ENCODE results near the gene ZNF385C. TPM values are rescaled to one million over a fixed set of nuclear protein-coding genes. Genes with fewer than 3 reads are reported as not detected.

The ZNF385C gene
- total RNA-seq, 1 donor from 2014 or later = 0.10 TPM

DNA sequence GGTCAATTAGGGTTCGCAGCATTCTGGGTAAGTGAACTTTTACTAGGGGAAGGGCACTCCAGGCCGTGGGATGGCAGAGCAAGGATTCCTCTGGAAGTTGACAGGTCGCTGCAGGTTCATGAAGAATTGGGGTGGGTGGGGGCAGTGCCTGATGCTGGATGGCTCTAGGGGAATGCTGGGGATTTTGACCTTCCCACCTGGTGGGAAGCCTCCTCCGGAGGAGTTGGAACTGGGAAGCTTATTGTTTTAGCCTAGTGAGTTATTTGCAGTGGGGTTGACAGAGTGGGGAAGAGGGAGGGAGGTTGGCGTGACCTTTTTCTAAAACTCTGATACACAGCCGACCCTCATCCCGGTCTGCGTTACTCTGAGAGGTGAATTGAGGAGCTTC, 47.3 kb downstream of the ZNF385C start:
- DNase-seq (ENCODE audit: low read depth) = no peak

DNA sequence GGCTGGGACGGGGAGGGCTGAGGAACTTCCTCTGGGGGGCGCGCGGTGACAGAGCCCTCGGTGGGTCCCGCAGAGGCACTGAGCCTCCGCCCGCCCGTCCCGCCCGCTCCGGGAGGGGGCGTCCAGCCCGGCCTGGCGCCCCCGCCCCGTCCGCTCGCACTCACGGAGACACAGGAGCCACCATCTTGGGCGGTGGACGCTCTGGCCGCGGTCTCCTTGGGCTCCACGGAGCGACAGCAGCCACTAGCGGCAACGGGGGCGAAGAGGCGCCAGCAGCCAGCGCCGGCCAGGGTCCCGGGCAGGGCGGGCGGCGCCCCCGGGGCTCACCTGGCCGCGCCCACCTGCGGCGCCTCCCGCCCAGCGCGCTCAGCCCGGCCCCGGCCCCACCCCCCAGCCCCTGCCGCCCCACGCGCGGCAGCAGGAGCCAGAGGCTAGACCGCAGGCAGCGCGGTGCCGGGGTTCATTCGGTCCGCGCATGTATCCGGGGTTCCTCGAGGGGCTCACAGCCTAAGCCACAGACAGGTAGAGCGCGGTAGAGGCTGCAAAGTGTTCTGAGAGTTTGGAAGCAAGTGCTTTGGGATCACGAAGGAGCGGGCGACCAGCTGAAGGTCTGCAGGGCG, 47.8 kb downstream of the ZNF385C start, which contains the start of gene C17orf113:
Gene C17orf113 (minus strand): TSS at position 209 of the 620 bp plus-strand sequence. CDS start 7,225 bp downstream, outside the sequence.
- DNase-seq (ENCODE audit: low read depth) = no peak

- peak; percentile 35 for DNase-seq (ENCODE audit: low read depth)
These were observed 48.4 kb downstream of the ZNF385C start for GRCh38 chr17:42049834-42050392.

- no peak for DNase-seq (ENCODE audit: low read depth)
These were observed 50.9 kb downstream of the ZNF385C start for GRCh38 chr17:42047343-42047742.

DNA sequence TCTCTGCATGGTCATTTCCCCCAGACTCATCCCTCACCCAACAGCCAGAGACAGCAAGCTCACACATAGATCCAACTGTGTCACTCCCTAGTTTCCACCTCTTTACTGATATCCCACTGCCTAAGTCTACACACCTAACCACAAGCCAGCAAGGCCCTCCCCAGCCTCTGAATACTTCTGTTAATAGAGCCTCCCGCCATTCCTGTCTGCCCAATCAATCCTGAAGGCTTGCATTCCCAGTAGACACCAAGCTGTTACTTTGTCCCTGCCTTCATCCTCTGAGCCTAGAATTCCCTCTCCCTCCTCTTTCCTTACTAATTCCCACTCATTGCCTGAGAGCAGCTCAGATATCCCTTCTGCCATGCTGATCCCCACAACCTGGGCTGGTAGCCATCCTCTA, 52.6 kb downstream of the ZNF385C start:
- no peak for DNase-seq (ENCODE audit: low read depth)

GRCh38 chr17:42042598-42043319, 55.5 kb downstream of the ZNF385C start:
- DNase-seq (ENCODE audit: low read depth) = no peak

- DNase-seq (ENCODE audit: low read depth) = no peak
These were observed 56.7 kb downstream of the ZNF385C start for GRCh38 chr17:42041619-42042018.

DNA sequence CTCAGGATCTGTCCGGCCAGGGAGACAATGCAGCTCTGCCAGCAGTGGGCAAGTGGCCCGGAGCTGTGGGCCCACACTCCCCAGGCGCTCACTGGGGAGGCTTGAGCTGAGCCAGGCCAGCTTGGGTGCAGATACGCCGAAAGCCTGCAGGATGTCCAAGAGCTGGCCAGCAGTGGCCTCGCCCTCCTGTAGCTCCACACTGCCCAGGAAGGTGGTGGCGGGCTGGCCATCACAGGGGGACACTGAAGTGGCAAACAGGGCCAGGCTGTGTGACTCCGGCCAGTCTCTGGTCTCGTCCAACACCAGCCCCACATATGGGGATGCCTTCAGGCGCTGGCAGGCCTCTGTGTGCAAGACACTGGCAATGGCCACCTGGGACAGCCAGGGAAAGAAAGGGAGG, 57.5 kb downstream of the ZNF385C start:
- DNase-seq (ENCODE audit: low read depth) = no peak

- DNase-seq (ENCODE audit: low read depth) = no peak
These were observed 58.2 kb downstream of the ZNF385C start for GRCh38 chr17:42039794-42040763.

- DNase-seq (ENCODE audit: low read depth) = no peak
These were observed 59.9 kb downstream of the ZNF385C start for GRCh38 chr17:42038221-42038973.

GRCh38 chr17:42034059-42034458, 64.2 kb downstream of the ZNF385C start:
- no peak for DNase-seq (ENCODE audit: low read depth)

DNA sequence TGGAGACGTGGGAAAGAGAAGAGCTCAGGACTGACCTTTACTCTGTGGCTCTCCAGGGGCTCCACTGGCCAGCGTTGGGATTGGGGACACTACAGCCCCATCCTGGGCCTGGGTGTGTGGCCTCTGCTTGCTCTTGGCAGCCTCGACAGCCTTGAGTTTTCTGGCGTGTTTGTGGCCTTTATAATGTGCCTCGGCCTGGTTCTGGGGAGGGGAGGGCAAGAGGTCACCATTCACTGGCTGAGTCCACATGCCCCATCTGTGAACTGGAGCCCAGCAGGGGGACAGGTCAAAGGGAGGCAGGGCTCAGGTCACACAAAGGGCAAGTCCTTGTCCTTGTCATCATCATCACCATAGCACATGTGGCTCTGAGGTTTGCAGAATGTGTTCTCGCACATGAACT, 66.7 kb downstream of the ZNF385C start:
- no peak for DNase-seq (ENCODE audit: low read depth)

GRCh38 chr17:42028791-42029127, 69.5 kb downstream of the ZNF385C start:
- DNase-seq (ENCODE audit: low read depth) = no peak

DNA sequence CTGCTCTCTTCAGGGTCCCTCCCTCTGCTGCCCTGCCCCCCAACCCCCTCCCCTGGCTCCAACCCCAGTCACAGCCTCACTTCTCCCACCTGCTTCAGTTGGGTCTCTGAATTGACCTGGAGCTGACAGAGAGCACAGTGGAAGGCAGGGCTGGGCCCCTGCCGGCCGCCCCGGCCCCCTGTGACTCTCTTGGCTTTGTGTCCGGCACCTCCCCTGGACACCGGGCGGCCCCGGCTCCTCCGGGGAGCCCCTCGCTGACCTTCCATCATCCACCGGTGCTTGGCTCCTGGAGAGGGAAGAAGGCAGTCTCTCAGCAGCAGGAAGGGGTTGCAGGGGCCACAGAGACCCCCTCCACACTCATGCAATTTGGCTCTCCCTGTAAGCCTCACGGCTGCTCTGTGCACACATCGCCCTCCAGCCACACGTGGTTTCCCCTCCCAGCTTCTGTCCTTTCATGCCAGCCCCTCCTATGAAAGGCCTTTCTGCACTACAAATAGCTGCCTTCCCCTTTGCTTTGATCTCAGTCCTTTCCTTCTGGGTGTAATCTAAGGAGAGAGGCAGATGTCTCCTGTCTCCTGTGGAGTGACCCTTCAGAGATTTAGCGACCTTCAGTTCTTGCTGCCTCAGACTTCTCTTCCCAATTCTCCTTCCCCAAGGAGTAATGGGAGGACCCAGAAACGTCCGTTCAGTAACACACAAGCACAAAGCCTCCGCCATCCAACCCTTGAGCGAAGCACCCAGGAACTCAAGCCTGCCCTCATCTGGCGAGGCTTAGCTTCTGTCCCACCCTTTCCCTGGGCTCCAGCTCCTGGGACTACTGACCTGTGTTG, 70.1 kb downstream of the ZNF385C start:
- DNase-seq (ENCODE audit: low read depth) = no peak

DNA sequence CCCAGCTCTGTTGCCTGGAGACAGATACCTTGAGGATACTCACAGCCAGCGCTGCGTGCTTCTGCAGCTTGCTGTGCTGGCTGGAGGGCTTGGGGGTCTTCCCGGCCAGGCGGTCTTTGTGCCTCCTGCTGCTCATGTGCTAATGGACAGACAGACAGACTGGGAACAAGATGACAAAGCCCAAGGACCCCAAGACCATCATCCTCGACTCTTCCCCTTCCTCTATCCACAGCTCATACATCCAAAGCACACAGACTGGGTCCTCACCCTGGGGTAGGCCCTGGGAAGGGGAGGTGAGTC, 70.7 kb downstream of the ZNF385C start:
- DNase-seq (ENCODE audit: low read depth) = no peak

GRCh38 chr17:42026857-42027589, 71.2 kb downstream of the ZNF385C start:
- DNase-seq (ENCODE audit: low read depth) = no peak

GRCh38 chr17:42025936-42026335, 72.3 kb downstream of the ZNF385C start:
- no peak for DNase-seq (ENCODE audit: low read depth)

DNA sequence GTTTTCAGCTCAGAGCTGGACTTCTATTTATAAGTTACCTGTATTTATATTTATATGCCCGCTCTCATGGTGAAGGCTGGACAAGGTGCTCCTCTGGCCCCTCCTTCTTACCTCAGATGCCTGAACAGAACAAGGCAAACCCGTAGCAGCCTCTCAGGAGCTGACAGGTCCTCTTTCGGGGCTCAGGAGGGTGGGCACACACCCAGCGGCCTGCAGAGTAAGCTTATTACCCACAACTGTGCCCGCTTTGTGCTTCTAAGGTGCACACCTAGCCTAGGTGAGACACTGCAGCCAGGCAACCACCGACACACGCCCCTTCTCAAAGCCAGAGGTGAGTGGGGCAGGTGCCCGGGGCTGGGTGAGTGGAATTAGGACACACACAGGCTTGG, 73.1 kb downstream of the ZNF385C start:
- no peak for DNase-seq (ENCODE audit: low read depth)

GRCh38 chr17:42023524-42024349, 74.5 kb downstream of the ZNF385C start:
- DNase-seq (ENCODE audit: low read depth) = no peak
